HEK293 (cell line): ENCODE data around the gene LCE1D.

ENCODE experiments used
- CTCF ChIA-PET: fragments of 350-600 bp; formaldehyde crosslinking; extraction: SDS; loops from one replicate; lab custom pipeline; 2021; ENCODE audit warnings: antibody characterized with exemption; lab: Yijun Ruan, JAX
- POLR2A ChIA-PET: fragments of 300-600 bp; formaldehyde crosslinking; extraction: SDS; loops from one replicate; lab custom pipeline; 2020; ENCODE audit warnings: antibody characterized with exemption, inconsistent platforms; lab: Yijun Ruan, JAX
- H3K27ac ChIP-seq: fragments of 200-500 bp; sonication (Bioruptor generic); 2 replicates; pipeline ENCODE4 v1.5.1; 2014; ENCODE audit warnings: low read depth, low read length, control low read depth, inconsistent platforms; ENCODE audit errors: extremely low read depth
- H3K36me3 ChIP-seq, 2 experiments: fragments of 200-500 bp in 1 of 2; sonication (Bioruptor generic) in 1 of 2; 1 replicate in 1 of 2; 2 replicates in 1 of 2; pipeline ENCODE4 v1.5.1; 2014 to 2017; ENCODE audit warnings: inconsistent platforms in 2 of 2, low read length in 2 of 2; ENCODE audit not compliant: control insufficient read depth in 2 of 2, insufficient read depth in 1 of 2
- H3K4me1 ChIP-seq: fragments of 200-500 bp; sonication (Bioruptor generic); 2 replicates; pipeline ENCODE4 v1.5.1; 2014; ENCODE audit warnings: mild to moderate bottlenecking, low read length, inconsistent platforms; ENCODE audit not compliant: control insufficient read depth, insufficient read depth
- H3K4me3 ChIP-seq: 2 replicates; pipeline ENCODE4 v1.5.1; 2011; ENCODE audit warnings: low read depth, mild to moderate bottlenecking, control low read depth, low read length, moderate library complexity
- H3K9me3 ChIP-seq: fragments of 200-500 bp; sonication (Bioruptor generic); 2 replicates; pipeline ENCODE4 v1.5.1; 2014; ENCODE audit warnings: low read depth, low read length, inconsistent platforms; ENCODE audit not compliant: control insufficient read depth, insufficient read depth
- FEZF1 ChIP-seq: fragments of 450-650 bp; formaldehyde crosslinking; IDR thresholded peaks from 2 replicates; pipeline ENCODE4 v1.5.1; 2016; ENCODE audit warnings: missing biosample characterization, missing genetic modification characterization
- IKZF3 ChIP-seq: fragments of 450-650 bp; IDR thresholded peaks from 2 replicates; pipeline ENCODE4 v1.5.0; 2018; ENCODE audit warnings: missing biosample characterization, mild to moderate bottlenecking, missing genetic modification characterization, moderate library complexity
- KLF16 ChIP-seq: fragments of 450-650 bp; formaldehyde crosslinking; IDR thresholded peaks from 2 replicates; pipeline ENCODE4 v1.5.1; 2017; ENCODE audit warnings: missing biosample characterization, missing genetic modification characterization
- MZF1 ChIP-seq: fragments of 450-650 bp; formaldehyde crosslinking; IDR thresholded peaks from 2 replicates; pipeline ENCODE4 v1.5.1; 2017; ENCODE audit warnings: missing biosample characterization, missing genetic modification characterization, borderline replicate concordance
- TRIM28 ChIP-seq: IDR thresholded peaks from 2 replicates; pipeline ENCODE4 v1.6.1; 2011; ENCODE audit warnings: low read length, control low read depth, borderline replicate concordance
- ZFP3 ChIP-seq: fragments of 450-650 bp; formaldehyde crosslinking; IDR thresholded peaks from 2 replicates; pipeline ENCODE4 v1.5.1; 2016; ENCODE audit warnings: low read depth, missing biosample characterization, missing genetic modification characterization
- ZNF184 ChIP-seq: fragments of 450-650 bp; IDR thresholded peaks from 2 replicates; pipeline ENCODE4 v1.5.1; 2018; ENCODE audit warnings: missing biosample characterization, mild to moderate bottlenecking, missing genetic modification characterization
- ZNF2 ChIP-seq: fragments of 450-650 bp; formaldehyde crosslinking; IDR thresholded peaks from 2 replicates; pipeline ENCODE4 v1.5.1; 2016; ENCODE audit warnings: missing biosample characterization, missing genetic modification characterization
- ZNF211 ChIP-seq: fragments of 450-650 bp; formaldehyde crosslinking; IDR thresholded peaks from 2 replicates; pipeline ENCODE4 v1.5.1; 2016; ENCODE audit warnings: low read depth, missing biosample characterization, missing genetic modification characterization
- ZNF394 ChIP-seq: fragments of 450-650 bp; formaldehyde crosslinking; IDR thresholded peaks from 2 replicates; pipeline ENCODE4 v1.5.1; 2016; ENCODE audit warnings: missing biosample characterization, missing genetic modification characterization, mild to moderate bottlenecking, moderate library complexity, borderline replicate concordance
- ZNF501 ChIP-seq: fragments of 450-650 bp; formaldehyde crosslinking; IDR thresholded peaks from 2 replicates; pipeline ENCODE4 v1.5.1; 2016; ENCODE audit warnings: missing biosample characterization, missing genetic modification characterization
- ZNF555 ChIP-seq: fragments of 450-650 bp; formaldehyde crosslinking; conservative IDR thresholded peaks from 2 replicates; pipeline ENCODE4 v1.5.1; 2017; ENCODE audit warnings: missing biosample characterization, mild to moderate bottlenecking, missing genetic modification characterization, inconsistent platforms
- ZNF558 ChIP-seq: fragments of 450-650 bp; formaldehyde crosslinking; IDR thresholded peaks from 2 replicates; pipeline ENCODE4 v1.5.1; 2016; ENCODE audit warnings: missing biosample characterization, missing genetic modification characterization
- ZNF585B ChIP-seq: fragments of 450-650 bp; formaldehyde crosslinking; IDR thresholded peaks from 2 replicates; pipeline ENCODE4 v1.5.1; 2016; ENCODE audit warnings: missing biosample characterization, missing genetic modification characterization
- ZNF623 ChIP-seq: fragments of 450-650 bp; formaldehyde crosslinking; IDR thresholded peaks from 2 replicates; pipeline ENCODE4 v1.5.1; 2016; ENCODE audit warnings: missing biosample characterization, missing genetic modification characterization
- ZNF624 ChIP-seq: fragments of 450-650 bp; formaldehyde crosslinking; IDR thresholded peaks from 2 replicates; pipeline ENCODE4 v1.5.1; 2017; ENCODE audit warnings: missing biosample characterization, missing genetic modification characterization
- ZNF629 ChIP-seq: fragments of 450-650 bp; formaldehyde crosslinking; IDR thresholded peaks from 2 replicates; pipeline ENCODE4 v1.5.1; 2017; ENCODE audit warnings: missing biosample characterization, missing genetic modification characterization
- ZNF776 ChIP-seq: fragments of 450-650 bp; formaldehyde crosslinking; IDR thresholded peaks from 2 replicates; pipeline ENCODE4 v1.5.0; 2017; ENCODE audit warnings: missing biosample characterization, missing genetic modification characterization, borderline replicate concordance
- ZSCAN30 ChIP-seq: fragments of 450-650 bp; IDR thresholded peaks from 2 replicates; pipeline ENCODE4 v1.5.1; 2018; ENCODE audit warnings: missing biosample characterization, mild to moderate bottlenecking, missing genetic modification characterization, moderate library complexity
- TF ChIP-seq, protein P1 (sequence below): fragments of 450-650 bp; formaldehyde crosslinking; IDR thresholded peaks from 2 replicates; pipeline ENCODE4 v1.5.1; 2016; ENCODE audit warnings: missing biosample characterization, missing genetic modification characterization, borderline replicate concordance
- TF ChIP-seq, protein P2 (sequence below): fragments of 450-650 bp; formaldehyde crosslinking; IDR thresholded peaks from 2 replicates; pipeline ENCODE4; 2016; ENCODE audit warnings: missing biosample characterization, missing genetic modification characterization
- TF ChIP-seq, protein P3 (sequence below): fragments of 450-650 bp; formaldehyde crosslinking; IDR thresholded peaks from 2 replicates; pipeline ENCODE4 v1.5.1; 2016; ENCODE audit warnings: missing biosample characterization, missing genetic modification characterization, low read depth
- TF ChIP-seq, protein P4 (sequence below): fragments of 450-650 bp; formaldehyde crosslinking; IDR thresholded peaks from 2 replicates; pipeline ENCODE4 v1.5.1; 2016; ENCODE audit warnings: missing biosample characterization, missing genetic modification characterization

The LCE1D gene

DNA sequence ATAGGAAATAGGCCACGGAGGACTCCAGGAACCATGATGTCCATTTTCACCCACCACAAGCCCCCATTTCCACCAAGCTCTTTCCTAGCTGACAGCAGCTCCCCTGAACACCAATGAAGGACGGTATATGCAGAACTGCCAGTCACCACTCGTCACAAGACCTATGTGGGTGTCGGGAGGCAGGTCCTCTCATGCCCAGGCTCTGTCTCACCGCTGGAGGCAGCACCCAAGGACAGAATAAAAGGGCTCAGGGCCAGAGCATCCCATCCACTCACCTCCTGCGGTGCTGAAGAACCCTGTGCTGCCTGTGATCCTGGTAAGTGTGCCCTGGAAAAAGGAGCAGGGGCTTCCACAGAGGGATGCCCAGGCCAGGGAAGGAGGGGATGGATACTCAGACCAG, 21.6 kb upstream of the LCE1D start, which contains the start of gene LCE1F:
TSS of gene LCE1F (plus strand) at position 266 of the 400 bp plus-strand sequence. CDS start 1,232 bp downstream, outside the sequence.
- H3K27ac ChIP-seq: no peak within 1 kb of the TSS
- H3K36me3 ChIP-seq: no peaks in the 10 kb centered on the region
- no peak for TF ChIP-seq ZNF558
- no peaks in the 10 kb centered on the region for H3K4me1 ChIP-seq
- H3K9me3 ChIP-seq: no peaks in the 10 kb centered on the region
- ChIA-PET POLR2A (no interaction called here), CTCF (interaction anchor here (0.8 to 1.2 kb wide), 2 partner anchors 10 to 17 kb away, joined by 3 read pairs; partner anchors contain the start of gene KPRP)
- H3K4me3 ChIP-seq: no peak within 1 kb of the TSS

DNA sequence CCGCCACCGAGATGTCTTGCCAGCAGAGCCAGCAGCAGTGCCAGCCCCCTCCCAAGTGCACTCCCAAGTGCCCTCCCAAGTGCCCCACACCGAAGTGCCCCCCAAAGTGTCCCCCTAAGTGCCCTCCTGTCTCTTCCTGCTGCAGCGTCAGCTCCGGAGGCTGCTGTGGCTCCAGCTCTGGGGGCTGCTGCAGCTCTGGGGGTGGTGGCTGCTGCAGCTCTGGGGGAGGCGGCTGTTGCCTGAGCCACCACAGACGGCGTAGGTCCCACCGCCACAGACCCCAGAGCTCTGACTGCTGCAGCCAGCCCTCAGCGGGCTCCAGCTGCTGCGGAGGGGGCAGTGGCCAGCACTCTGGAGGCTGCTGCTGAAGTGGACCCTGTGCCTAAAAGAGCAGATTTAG, 20.2 kb upstream of the LCE1D start:
- TF ChIP-seq ZNF623: no peak
- TF ChIP-seq ZNF501 (tag by site-specific recombination): no peak
- no peak for TF ChIP-seq ZNF184
- TF ChIP-seq ZNF585B (tag by site-specific recombination): no peak
- no peak for TF ChIP-seq IKZF3 (tag by site-specific recombination)
- no peak for TF ChIP-seq ZNF394
- TF ChIP-seq TRIM28: no peak
- TF ChIP-seq ZNF2 (tag by site-specific recombination): no peak
- TF ChIP-seq ZNF624 (tag by site-specific recombination): no peak
- no peak for TF ChIP-seq FEZF1 (tag by site-specific recombination)
- TF ChIP-seq ZSCAN30 (tag by site-specific recombination): no peak
- no peak for TF ChIP-seq ZNF211 (tag by site-specific recombination)
- Histone ChIP-seq H3K4me3 (no peak overlapping the region), H3K36me3 (no peaks in the 10 kb centered on the region), H3K27ac (no peak overlapping the region), H3K9me3 (no peaks in the 10 kb centered on the region), H3K4me1 (no peaks in the 10 kb centered on the region)
- ChIA-PET CTCF (interaction anchor here (1.8 to 2.5 kb wide), 2 partner anchors 9 to 123 kb away, joined by 7 to 21 read pairs; no protein-coding TSS in a partner anchor), POLR2A (no interaction called here)

DNA sequence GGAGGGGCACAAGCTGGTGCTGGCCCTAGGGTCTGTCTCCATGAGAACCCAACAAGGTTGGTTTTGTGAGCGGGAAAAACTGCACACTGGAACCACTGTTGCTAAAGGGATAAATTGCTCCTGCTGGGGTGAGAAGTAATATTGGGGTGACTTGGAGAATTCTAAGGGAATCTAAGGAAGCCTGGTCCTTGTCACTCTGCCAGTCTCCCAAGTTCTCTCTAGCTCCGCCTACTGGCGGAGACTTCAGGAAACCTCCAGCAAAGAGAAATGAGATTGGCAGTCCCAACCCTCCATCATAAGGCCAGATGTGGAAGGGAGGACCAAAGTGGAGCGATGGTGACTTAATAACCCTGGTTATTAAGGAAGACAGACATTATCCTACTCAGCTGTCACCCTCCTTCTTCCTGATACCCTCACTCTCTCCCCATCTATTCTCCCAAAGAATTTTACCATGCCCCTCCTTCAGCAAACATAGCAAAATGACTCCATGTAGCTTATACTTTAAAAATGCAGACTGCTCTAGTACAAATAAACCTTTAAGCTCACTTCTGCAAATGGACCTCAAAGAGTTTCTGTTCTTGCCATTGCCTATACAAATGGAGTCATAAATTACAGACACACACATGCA, 18.9 kb upstream of the LCE1D start:
- no peaks in the 10 kb centered on the region for H3K9me3 ChIP-seq
- H3K36me3 ChIP-seq: no peaks in the 10 kb centered on the region
- TF ChIP-seq, protein P1, sequence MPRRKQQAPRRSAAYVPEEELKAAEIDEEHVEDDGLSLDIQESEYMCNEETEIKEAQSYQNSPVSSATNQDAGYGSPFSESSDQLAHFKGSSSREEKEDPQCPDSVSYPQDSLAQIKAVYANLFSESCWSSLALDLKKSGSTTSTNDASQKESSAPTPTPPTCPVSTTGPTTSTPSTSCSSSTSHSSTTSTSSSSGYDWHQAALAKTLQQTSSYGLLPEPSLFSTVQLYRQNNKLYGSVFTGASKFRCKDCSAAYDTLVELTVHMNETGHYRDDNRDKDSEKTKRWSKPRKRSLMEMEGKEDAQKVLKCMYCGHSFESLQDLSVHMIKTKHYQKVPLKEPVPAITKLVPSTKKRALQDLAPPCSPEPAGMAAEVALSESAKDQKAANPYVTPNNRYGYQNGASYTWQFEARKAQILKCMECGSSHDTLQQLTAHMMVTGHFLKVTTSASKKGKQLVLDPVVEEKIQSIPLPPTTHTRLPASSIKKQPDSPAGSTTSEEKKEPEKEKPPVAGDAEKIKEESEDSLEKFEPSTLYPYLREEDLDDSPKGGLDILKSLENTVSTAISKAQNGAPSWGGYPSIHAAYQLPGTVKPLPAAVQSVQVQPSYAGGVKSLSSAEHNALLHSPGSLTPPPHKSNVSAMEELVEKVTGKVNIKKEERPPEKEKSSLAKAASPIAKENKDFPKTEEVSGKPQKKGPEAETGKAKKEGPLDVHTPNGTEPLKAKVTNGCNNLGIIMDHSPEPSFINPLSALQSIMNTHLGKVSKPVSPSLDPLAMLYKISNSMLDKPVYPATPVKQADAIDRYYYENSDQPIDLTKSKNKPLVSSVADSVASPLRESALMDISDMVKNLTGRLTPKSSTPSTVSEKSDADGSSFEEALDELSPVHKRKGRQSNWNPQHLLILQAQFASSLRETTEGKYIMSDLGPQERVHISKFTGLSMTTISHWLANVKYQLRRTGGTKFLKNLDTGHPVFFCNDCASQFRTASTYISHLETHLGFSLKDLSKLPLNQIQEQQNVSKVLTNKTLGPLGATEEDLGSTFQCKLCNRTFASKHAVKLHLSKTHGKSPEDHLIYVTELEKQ (tag by site-specific recombination): no peak
- no peak for TF ChIP-seq ZNF629
- TF ChIP-seq, protein P2, sequence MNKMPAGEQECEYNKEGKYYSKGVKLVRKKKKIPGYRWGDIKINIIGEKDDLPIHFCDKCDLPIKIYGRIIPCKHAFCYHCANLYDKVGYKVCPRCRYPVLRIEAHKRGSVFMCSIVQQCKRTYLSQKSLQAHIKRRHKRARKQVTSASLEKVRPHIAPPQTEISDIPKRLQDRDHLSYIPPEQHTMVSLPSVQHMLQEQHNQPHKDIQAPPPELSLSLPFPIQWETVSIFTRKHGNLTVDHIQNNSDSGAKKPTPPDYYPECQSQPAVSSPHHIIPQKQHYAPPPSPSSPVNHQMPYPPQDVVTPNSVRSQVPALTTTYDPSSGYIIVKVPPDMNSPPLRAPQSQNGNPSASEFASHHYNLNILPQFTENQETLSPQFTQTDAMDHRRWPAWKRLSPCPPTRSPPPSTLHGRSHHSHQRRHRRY (tag by site-specific recombination): no peak
- TF ChIP-seq, protein P3, sequence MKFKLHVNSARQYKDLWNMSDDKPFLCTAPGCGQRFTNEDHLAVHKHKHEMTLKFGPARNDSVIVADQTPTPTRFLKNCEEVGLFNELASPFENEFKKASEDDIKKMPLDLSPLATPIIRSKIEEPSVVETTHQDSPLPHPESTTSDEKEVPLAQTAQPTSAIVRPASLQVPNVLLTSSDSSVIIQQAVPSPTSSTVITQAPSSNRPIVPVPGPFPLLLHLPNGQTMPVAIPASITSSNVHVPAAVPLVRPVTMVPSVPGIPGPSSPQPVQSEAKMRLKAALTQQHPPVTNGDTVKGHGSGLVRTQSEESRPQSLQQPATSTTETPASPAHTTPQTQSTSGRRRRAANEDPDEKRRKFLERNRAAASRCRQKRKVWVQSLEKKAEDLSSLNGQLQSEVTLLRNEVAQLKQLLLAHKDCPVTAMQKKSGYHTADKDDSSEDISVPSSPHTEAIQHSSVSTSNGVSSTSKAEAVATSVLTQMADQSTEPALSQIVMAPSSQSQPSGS (tag by site-specific recombination): no peak
- no peak for TF ChIP-seq ZFP3
- TF ChIP-seq ZNF776 (tag by site-specific recombination): no peak
- no peak for TF ChIP-seq ZNF555
- TF ChIP-seq, protein P4, sequence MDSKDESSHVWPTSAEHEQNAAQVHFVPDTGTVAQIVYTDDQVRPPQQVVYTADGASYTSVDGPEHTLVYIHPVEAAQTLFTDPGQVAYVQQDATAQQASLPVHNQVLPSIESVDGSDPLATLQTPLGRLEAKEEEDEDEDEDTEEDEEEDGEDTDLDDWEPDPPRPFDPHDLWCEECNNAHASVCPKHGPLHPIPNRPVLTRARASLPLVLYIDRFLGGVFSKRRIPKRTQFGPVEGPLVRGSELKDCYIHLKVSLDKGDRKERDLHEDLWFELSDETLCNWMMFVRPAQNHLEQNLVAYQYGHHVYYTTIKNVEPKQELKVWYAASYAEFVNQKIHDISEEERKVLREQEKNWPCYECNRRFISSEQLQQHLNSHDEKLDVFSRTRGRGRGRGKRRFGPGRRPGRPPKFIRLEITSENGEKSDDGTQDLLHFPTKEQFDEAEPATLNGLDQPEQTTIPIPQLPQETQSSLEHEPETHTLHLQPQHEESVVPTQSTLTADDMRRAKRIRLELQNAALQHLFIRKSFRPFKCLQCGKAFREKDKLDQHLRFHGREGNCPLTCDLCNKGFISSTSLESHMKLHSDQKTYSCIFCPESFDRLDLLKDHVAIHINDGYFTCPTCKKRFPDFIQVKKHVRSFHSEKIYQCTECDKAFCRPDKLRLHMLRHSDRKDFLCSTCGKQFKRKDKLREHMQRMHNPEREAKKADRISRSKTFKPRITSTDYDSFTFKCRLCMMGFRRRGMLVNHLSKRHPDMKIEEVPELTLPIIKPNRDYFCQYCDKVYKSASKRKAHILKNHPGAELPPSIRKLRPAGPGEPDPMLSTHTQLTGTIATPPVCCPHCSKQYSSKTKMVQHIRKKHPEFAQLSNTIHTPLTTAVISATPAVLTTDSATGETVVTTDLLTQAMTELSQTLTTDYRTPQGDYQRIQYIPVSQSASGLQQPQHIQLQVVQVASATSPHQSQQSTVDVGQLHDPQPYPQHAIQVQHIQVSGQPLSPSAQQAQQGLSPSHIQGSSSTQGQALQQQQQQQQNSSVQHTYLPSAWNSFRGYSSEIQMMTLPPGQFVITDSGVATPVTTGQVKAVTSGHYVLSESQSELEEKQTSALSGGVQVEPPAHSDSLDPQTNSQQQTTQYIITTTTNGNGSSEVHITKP (tag by site-specific recombination): no peak
- no peak for TF ChIP-seq MZF1
- TF ChIP-seq KLF16 (tag by site-specific recombination): no peak
- TF ChIP-seq, all 188 proteins: peak for 0
- ChIA-PET CTCF (interaction anchor here (0.5 to 2.5 kb wide), 8 partner anchors 9 to 837 kb away, joined by 3 to 21 read pairs (median 3); no protein-coding TSS in a partner anchor), POLR2A (no interaction called here)
- no peak overlapping the region for H3K27ac ChIP-seq
- no peak overlapping the region for H3K4me3 ChIP-seq
- no peaks in the 10 kb centered on the region for H3K4me1 ChIP-seq
